Measurements from ENCODE around the gene SOCS3. TPM values are rescaled to one million over a fixed set of nuclear protein-coding genes. Genes with fewer than 3 reads are reported as not detected.

Gene SOCS3
- total RNA-seq, 6 donors from 2014 or later: 67.1 to 173 (median 114) TPM

DNA sequence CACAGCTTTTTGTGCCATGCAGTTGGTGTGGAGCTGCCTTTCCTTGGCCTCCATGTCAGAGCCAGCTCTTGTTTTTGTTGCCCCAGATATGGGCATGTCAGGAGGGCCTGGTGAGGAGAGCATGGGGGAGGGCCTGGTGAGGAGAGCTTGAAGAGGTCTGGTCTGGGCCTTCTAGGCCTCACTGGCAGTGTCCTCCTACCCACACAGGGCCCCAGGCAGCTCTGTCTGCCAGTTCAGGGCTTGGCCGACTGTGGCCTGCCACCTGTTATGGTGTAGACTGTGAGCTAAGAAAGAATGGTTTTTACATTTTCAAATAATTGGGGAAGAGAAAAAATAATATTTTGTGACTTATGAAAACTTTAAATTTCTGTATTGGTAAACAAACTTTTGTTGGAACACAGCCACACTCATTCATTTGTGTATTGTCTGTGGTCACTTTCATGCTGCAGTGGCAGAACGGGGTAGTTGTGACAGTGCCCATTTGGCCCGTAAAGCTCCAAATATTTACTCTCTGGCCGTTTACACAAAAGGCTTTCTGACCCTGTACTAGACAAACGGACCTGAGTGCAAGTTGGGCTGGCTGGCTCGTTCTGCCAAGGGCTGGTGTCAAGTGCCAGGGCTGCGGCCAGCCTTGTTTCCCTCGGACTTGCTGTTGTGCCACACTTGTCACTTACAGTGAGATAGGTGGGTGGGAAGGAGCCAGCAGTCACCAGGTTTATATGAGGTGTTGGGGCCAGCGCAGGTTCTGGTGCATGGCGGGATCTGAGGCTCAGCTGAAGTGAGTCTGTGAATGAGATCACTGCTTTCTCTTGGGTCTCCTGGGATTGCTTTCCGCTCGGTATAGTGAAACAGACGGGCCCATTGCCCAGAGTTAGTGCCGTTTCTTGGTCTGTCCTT lies 36.8 kb upstream of the SOCS3 start:
- DNase-seq: peak in 1 of 2 donors; percentile 85
- peak; percentile 35 to 44 for ATAC-seq (ENCODE audit: low FRiP score in 2 of 2)
- Histone ChIP-seq H3K27ac (peak overlapping the region; percentile 35 to 75 (median 58)), H3K9me3 (no peaks in the 10 kb centered on the region), H3K27me3 (no peaks in the 10 kb centered on the region), H3K4me3 (no peak overlapping the region), H3K36me3 (peaks cover 25 to 82% (median 59%) of the 10 kb centered on the region in 4 donors), H3K4me1 (peaks cover 50 to 55% (median 53%) of the 10 kb centered on the region in 4 donors)
- TF ChIP-seq POLR2A (IDR thresholded peaks at IDR 0.05) (no peak), EP300 (IDR thresholded peaks at IDR 0.05) (no peak), POLR2AphosphoS5 (IDR thresholded peaks at IDR 0.05) (peak; percentile 18 to 67)
- TF ChIP-seq, protein P1, sequence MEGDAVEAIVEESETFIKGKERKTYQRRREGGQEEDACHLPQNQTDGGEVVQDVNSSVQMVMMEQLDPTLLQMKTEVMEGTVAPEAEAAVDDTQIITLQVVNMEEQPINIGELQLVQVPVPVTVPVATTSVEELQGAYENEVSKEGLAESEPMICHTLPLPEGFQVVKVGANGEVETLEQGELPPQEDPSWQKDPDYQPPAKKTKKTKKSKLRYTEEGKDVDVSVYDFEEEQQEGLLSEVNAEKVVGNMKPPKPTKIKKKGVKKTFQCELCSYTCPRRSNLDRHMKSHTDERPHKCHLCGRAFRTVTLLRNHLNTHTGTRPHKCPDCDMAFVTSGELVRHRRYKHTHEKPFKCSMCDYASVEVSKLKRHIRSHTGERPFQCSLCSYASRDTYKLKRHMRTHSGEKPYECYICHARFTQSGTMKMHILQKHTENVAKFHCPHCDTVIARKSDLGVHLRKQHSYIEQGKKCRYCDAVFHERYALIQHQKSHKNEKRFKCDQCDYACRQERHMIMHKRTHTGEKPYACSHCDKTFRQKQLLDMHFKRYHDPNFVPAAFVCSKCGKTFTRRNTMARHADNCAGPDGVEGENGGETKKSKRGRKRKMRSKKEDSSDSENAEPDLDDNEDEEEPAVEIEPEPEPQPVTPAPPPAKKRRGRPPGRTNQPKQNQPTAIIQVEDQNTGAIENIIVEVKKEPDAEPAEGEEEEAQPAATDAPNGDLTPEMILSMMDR (IDR thresholded peaks at IDR 0.05): no peak
- WGBS, 2 donors: 44 to 54% methylated on average over 13 to 14 of the region's 14 CpGs

DNA sequence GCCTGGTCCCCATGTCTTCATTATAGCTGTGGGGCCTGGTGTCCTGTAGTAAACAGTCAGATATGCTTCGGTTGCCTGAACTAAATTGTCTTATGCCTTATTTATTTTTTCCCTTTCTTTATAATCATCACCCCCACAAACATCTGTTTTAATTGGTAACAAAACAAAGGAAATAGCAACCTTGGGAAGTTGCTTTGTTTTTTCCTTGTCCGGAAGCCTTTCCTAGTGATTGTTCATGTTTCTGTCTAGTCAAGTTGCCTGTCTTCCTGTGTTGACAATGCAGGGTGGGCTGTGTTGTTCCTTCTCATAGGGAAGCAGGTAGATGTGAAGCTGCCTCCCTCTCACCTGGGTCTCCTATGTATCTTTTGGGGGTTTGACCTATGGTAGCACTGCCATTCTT lies 35.3 kb upstream of the SOCS3 start:
- H3K27ac ChIP-seq: peak overlapping the region; percentile 35 to 75 (median 62)
- H3K36me3 ChIP-seq: peaks cover 20 to 67% (median 50%) of the 10 kb centered on the region in 4 donors

DNA sequence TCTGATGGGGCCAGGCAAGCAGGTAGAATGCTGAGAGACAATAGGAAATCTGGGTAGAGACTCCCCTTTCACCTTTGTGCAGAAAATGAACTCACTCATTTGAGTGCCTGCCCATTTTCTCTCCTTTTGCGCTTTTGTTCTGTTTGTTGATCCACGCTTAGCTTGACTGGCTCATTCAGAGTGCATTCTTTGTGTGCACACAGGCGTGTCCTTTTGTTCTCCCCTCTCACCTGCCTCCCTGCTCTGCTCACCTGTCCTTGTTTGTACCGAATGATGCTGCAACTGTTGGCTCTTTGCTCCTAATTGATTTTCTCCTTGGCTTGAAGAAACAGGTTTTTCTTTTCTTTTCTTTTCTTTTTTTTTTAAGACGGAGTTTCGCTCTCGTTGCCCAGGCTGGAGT lies 34.3 kb upstream of the SOCS3 start:
- ATAC-seq (ENCODE audit: low FRiP score in 2 of 2) (no peak), DNase-seq (no peak)
- Histone ChIP-seq H3K27ac (peak overlapping the region in 3 of 4 donors; percentile 35 to 75 (median 64)), H3K4me1 (peaks cover 73 to 79% (median 75%) of the 10 kb centered on the region in 4 donors), H3K4me3 (no peak overlapping the region), H3K27me3 (no peaks in the 10 kb centered on the region), H3K9me3 (no peaks in the 10 kb centered on the region), H3K36me3 (peaks cover 13 to 57% (median 40%) of the 10 kb centered on the region in 4 donors)
- TF ChIP-seq EP300 (IDR thresholded peaks at IDR 0.05): no peak
- no peak for TF ChIP-seq POLR2A (IDR thresholded peaks at IDR 0.05)
- TF ChIP-seq, protein P1 (IDR thresholded peaks at IDR 0.05): no peak
- TF ChIP-seq POLR2AphosphoS5 (IDR thresholded peaks at IDR 0.05): no peak
- 86 to 87% methylated on average over 7 of the region's 7 CpGs for WGBS, 2 donors

More for the DNA sequence above, 35.3 kb upstream of the SOCS3 start:
- Histone ChIP-seq H3K9me3 (no peaks in the 10 kb centered on the region), H3K4me3 (no peak overlapping the region), H3K4me1 (peaks cover 63 to 69% (median 65%) of the 10 kb centered on the region in 4 donors), H3K27me3 (no peaks in the 10 kb centered on the region)
- ATAC-seq (ENCODE audit: low FRiP score in 2 of 2) (no peak), DNase-seq (no peak)
- no peak for TF ChIP-seq POLR2A (IDR thresholded peaks at IDR 0.05)
- TF ChIP-seq POLR2AphosphoS5 (IDR thresholded peaks at IDR 0.05): peak in 1 of 2 donors; percentile 35
- WGBS, 2 donors: 59 to 72% methylated on average over 2 of the region's 2 CpGs

DNA sequence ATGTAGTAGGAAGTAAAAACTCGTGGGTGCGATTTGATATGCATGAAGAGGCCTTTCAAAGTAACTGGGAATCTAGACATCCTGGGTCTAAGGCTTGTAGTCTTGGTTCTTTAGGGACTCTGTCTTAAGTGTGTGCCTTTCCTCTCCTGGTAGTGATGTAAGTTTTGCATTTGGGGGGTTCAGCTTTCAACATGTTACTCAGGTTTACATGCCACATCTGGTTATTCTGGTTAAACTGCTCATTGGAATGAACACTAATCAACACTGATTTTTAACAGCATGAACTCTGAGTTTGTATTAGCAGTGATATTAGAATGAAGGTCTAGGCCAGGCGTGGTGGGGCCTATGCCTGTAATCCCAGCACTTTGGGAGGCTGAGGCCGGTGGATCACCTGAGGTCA lies 33.7 kb upstream of the SOCS3 start:
- Histone ChIP-seq H3K4me1 (peaks cover 79 to 84% (median 81%) of the 10 kb centered on the region in 4 donors), H3K9me3 (no peaks in the 10 kb centered on the region), H3K36me3 (peaks cover 6 to 51% (median 34%) of the 10 kb centered on the region in 4 donors), H3K27me3 (no peaks in the 10 kb centered on the region), H3K27ac (peak overlapping the region in 2 of 4 donors; percentile 23 to 48), H3K4me3 (no peak overlapping the region)
- no peak for DNase-seq
- TF ChIP-seq, protein P1 (IDR thresholded peaks at IDR 0.05): no peak
- no peak for TF ChIP-seq POLR2AphosphoS5 (IDR thresholded peaks at IDR 0.05)
- no peak for TF ChIP-seq POLR2A (IDR thresholded peaks at IDR 0.05)
- no peak for TF ChIP-seq EP300 (IDR thresholded peaks at IDR 0.05)
- 87 to 90% methylated on average over 4 of the region's 4 CpGs for WGBS, 2 donors
- ATAC-seq (ENCODE audit: low FRiP score in 2 of 2): no peak

DNA sequence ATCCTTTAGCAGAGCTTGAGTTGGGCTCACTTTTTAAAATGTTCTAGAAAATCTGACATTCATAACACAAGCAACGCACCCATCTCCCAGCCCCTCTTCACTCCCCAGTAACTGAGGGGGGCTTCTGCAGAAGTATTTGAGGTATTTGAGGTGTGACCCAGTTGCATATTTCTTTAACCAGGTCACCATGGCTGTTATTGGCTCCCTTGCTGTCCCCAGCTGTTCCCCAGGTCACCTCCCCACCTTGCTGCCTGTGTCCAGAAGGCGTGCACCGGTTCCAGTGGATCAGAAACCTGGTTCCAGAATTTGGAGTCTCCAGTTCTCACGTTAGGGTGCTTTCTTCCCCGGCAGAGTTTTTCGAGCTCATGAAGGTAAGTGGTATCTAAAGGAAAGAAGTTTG lies 32.4 kb upstream of the SOCS3 start:
- 90 to 93% methylated on average over 4 to 6 of the region's 6 CpGs for WGBS, 2 donors
- Histone ChIP-seq H3K4me3 (no peak overlapping the region), H3K9me3 (no peaks in the 10 kb centered on the region), H3K27ac (peak overlapping the region in 2 of 4 donors; percentile 97 to 98), H3K27me3 (no peaks in the 10 kb centered on the region), H3K36me3 (peaks cover 0 to 39% (median 24%) of the 10 kb centered on the region in 4 donors), H3K4me1 (peaks cover 81 to 89% (median 83%) of the 10 kb centered on the region in 4 donors)
- DNase-seq (no peak), ATAC-seq (ENCODE audit: low FRiP score in 2 of 2) (no peak)
- TF ChIP-seq, protein P1 (IDR thresholded peaks at IDR 0.05): no peak
- TF ChIP-seq EP300 (IDR thresholded peaks at IDR 0.05) (no peak), POLR2A (IDR thresholded peaks at IDR 0.05) (no peak), POLR2AphosphoS5 (IDR thresholded peaks at IDR 0.05) (no peak)
